NB4 (cell line): Measurements from ENCODE around the gene SCAF8.

Experiments used
- DNase-seq: peaks from one replicate; pipeline ENCODE4 v3.0.0; 2010; ENCODE audit warnings: low read depth
- H3K4me3 ChIP-seq: one replicate; pipeline ENCODE4 v1.5.1; 2011; ENCODE audit warnings: mild to moderate bottlenecking, low read depth, low read length, moderate library complexity
- CTCF ChIP-seq: IDR thresholded peaks from one replicate; pipeline ENCODE4 v1.5.1; 2012; ENCODE audit warnings: low read depth, low read length
- MYC ChIP-seq: IDR thresholded peaks from 2 replicates; pipeline ENCODE4 v1.6.1; 2011; ENCODE audit warnings: low read depth, low read length
- POLR2A ChIP-seq: IDR thresholded peaks from 2 replicates; pipeline ENCODE4 v1.6.1; 2011; ENCODE audit warnings: mild to moderate bottlenecking; ENCODE audit not compliant: insufficient read length; ENCODE audit errors: extremely low read depth
- TF ChIP-seq, protein P1 (sequence below): IDR thresholded peaks from 2 replicates; pipeline ENCODE4 v1.6.1; 2011; ENCODE audit warnings: low read depth, low read length

Gene SCAF8

GRCh38 chr6:154835307-154835706 lies 102.1 kb downstream of the SCAF8 start:
- no peak overlapping the region for H3K4me3 ChIP-seq
- TF ChIP-seq POLR2A: no peak
- no peak for DNase-seq

DNA sequence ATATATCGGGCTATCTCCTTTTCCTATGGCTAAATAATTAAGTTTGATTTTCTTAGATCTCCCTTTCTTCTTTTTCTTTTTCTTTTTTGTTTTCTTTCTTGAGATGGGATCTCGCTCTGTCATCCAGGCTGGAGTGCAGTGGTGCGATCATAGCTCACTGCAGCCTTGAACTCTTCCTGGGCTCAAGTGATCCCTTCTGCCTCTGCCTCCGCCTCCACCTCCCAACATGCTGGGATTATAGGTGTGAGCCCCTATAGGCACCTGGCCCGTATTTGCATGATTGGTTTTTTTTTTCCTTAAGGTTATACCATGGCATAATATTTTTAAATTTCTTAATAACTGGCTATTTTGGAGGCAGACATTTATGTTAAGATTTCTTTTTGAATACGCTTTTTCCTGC lies 106.3 kb downstream of the SCAF8 start:
- H3K4me3 ChIP-seq: no peak overlapping the region
- TF ChIP-seq, protein P1, sequence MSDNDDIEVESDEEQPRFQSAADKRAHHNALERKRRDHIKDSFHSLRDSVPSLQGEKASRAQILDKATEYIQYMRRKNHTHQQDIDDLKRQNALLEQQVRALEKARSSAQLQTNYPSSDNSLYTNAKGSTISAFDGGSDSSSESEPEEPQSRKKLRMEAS: no peak
- no peak for DNase-seq

DNA sequence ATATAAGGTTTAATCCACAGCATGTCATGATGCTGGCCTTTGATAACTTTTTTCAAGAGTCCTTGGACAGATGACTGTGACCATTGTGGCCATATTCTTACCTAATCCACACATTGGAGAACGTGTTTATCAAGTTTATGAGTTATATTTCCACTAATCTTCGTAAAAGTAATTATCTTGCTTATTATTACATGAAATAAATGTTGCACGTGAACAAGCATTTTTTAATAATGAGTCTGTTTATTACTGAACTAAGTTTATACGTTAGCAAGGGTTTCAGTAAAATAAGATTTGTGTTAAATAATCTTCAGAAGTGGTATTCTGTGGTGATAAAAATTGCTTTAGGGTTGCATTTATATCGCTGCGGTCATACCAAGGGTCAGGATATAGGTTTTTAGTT lies 107.1 kb downstream of the SCAF8 start:
- no peak for DNase-seq
- TF ChIP-seq MYC (no peak), POLR2A (no peak), CTCF (no peak)
- TF ChIP-seq, protein P1: no peak
- no peak overlapping the region for H3K4me3 ChIP-seq

DNA sequence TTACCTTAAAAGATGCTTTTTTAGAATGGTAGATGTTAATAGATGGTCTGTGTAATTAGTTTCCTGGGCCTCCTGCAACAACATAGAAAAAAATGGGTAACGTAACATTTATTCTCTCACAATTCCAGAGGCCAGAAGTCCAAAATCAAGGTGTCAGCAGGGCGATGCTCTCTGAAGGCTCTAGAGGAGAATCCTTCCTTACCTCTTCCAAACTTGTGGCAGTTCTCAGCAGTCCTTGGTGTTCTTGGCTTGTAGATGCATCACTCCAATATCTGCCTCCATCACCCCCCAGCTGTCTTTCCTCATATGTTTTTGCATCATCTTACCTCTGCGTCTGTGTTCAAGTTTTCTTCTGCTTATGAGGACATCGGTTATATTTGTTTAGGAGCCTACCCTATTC lies 107.9 kb downstream of the SCAF8 start:
- no peak overlapping the region for H3K4me3 ChIP-seq
- TF ChIP-seq CTCF: no peak
- no peak for DNase-seq

GRCh38 chr6:154842833-154843232 lies 109.6 kb downstream of the SCAF8 start:
- no peak for DNase-seq
- TF ChIP-seq POLR2A (no peak), MYC (no peak), CTCF (no peak)
- TF ChIP-seq, protein P1: no peak
- H3K4me3 ChIP-seq: no peak overlapping the region

GRCh38 chr6:154847318-154847717 lies 114.1 kb downstream of the SCAF8 start:
- DNase-seq: no peak
- no peak overlapping the region for H3K4me3 ChIP-seq
- TF ChIP-seq, protein P1: no peak
- TF ChIP-seq MYC (no peak), CTCF (no peak), POLR2A (no peak)

- DNase-seq: no peak
- TF ChIP-seq CTCF (no peak), MYC (no peak), POLR2A (no peak)
- TF ChIP-seq, protein P1: no peak
- no peak overlapping the region for H3K4me3 ChIP-seq
Observed at GRCh38 chr6:154848580-154848979, 115.4 kb downstream of the SCAF8 start.
